ENCODE results near the gene CPED1.

Gene CPED1

GRCh38 chr7:121339082-121339481, 350.6 kb downstream of the CPED1 start:
- DNase-seq: no peak

GRCh38 chr7:121341933-121342332, 353.4 kb downstream of the CPED1 start:
- no peak for DNase-seq

DNA sequence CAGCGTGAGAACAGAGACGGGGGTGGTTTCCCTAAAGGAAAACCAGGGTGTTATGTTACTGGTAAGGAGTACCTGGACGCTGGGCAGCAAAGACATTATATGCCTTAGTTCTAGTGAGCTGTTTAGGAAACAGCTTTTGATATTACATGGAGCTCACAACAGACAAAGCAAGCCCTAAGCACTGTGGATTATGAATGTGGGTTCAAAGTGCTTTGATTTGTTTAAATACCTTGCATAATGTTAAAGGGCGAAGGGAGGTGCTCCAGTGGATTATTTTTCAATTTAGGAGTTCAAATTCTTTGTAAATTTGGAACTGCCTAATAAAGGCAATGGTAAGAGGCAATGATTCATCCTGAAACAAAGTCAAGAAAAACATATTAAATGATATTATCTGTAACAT, 354.1 kb downstream of the CPED1 start:
- no peak for DNase-seq

DNA sequence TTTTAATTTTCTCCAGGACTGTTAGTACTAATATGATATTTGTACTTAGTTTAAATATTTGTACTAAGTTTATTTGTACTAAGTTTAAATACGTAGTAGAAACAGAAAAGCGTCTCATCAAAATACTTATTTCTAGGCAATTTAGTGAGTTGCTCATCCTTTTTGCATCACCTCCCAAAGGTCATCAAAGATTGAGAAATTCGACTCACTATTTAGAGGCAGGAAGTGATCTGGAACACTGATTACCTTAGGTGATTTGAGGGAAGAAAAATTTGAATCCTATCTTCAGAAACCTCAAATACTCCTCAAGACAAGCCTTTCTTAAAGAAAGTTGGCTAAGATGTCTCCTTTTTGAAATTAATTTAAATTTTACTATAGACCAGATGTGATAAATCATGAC, 354.8 kb downstream of the CPED1 start:
- no peak for DNase-seq

DNA sequence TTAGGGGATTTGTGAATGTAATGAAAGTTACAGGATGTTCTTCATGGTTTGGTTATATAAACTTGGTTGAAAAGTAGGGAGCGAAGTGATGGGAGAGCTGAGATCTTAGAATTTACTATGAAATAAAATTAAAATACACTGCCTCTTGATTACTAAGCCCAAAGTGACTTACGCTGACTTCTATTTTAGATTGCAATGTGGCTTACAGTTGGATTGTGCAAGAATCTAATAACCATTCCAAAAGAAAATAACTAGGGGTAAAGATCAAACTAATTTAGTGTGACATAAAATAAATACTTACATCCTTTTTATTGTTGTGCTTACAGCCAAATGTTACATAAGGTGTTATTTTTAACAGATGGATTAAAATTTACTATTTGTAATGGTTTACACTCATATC, 355.6 kb downstream of the CPED1 start:
- DNase-seq: no peak

- no peak for DNase-seq
Measured at GRCh38 chr7:121344497-121344896, 356.0 kb downstream of the CPED1 start.

Measured in nucleus accumbens (tissue), 56 donors.